Upper lobe of left lung (tissue), 6 donors: Measurements from ENCODE around the gene KRTAP10-2. TPM values are rescaled to one million over a fixed set of nuclear protein-coding genes. Genes with fewer than 3 reads are reported as not detected.

Experiments used
- ATAC-seq, 2 donors: fragments of 200-7000 bp; cut with Tn5 transposase; one replicate each; pipeline ENCODE4 v1.9.1; 2022; ENCODE audit warnings: mild to moderate bottlenecking in 2 of 2, moderate library complexity in 2 of 2; ENCODE audit not compliant: low FRiP score in 2 of 2
- DNase-seq, 2 donors: peaks; one replicate each; pipeline ENCODE4 v3.0.0-alpha.2; 2019 to 2020
- H3K27ac ChIP-seq, 4 donors: fragments of 200-600 bp; sonication (generic); one replicate each; pipeline ENCODE4 v1.5.1; 2016 to 2019
- H3K27me3 ChIP-seq, 4 donors: fragments of 200-600 bp; sonication (generic); one replicate each; pipeline ENCODE4 v1.5.1; 2017 to 2019
- H3K36me3 ChIP-seq, 4 donors: fragments of 200-600 bp; sonication (generic); one replicate each; pipeline ENCODE4 v1.5.1; 2016 to 2019
- H3K4me1 ChIP-seq, 4 donors: fragments of 200-600 bp; sonication (generic); one replicate each; pipeline ENCODE4 v1.5.1; 2018 to 2019
- H3K4me3 ChIP-seq, 4 donors: fragments of 200-600 bp; sonication (generic); one replicate each; pipeline ENCODE4 v1.5.1; 2017 to 2019; ENCODE audit warnings: mild to moderate bottlenecking in 2 of 4, moderate library complexity in 1 of 4
- H3K9me3 ChIP-seq, 4 donors: fragments of 200-600 bp; sonication (generic); one replicate each; pipeline ENCODE4 v1.5.1; 2018 to 2019
- EP300 ChIP-seq, 4 donors: sonication (generic); formaldehyde crosslinking; IDR thresholded peaks; one replicate each; pipeline ENCODE4 v1.5.1; 2017; ENCODE audit warnings: antibody characterized with exemption in 4 of 4, control low read depth in 2 of 4
- POLR2A ChIP-seq, 4 donors: fragments of 450-650 bp; IDR thresholded peaks; one replicate each; pipeline ENCODE4 v1.5.1; 2016 to 2017; ENCODE audit warnings: antibody characterized with exemption in 4 of 4, mild to moderate bottlenecking in 2 of 4
- POLR2AphosphoS5 ChIP-seq, 2 donors: sonication (generic); formaldehyde crosslinking; IDR thresholded peaks; one replicate each; pipeline ENCODE4 v1.5.1; 2017; ENCODE audit warnings: antibody characterized with exemption in 2 of 2
- WGBS, 2 donors: methylation state at CpG; one replicate each; pipeline ENCODE4 v1.1.5; 2017 to 2018; 5-methylcytosine and 5-hydroxymethylcytosine counted together
- total RNA-seq, 6 donors: library from RNA; depleted of rRNA in 4 of 6; stranded (reverse); fragments of >200 nt in 4 of 6; gene quantifications; one replicate each; pipeline versions ENCODE4 v1.1.0 to v1.2.1, GENCODE V29; 2016 to 2021
- TF ChIP-seq, protein P1 (sequence below), 6 experiments: fragments of 450-650 bp in 4 of 6; fragments of 200-600 bp in 2 of 6; sonication (generic) in 2 of 6; IDR thresholded peaks; one replicate each; pipeline ENCODE4 v1.5.1; 2016 to 2019; ENCODE audit warnings: antibody characterized with exemption in 6 of 6
- donor health status: DM: no; HTN: no; CAD: no; lungs with moderate emphysema.
- donor health status: DM: no; HTN: yes; CAD: no; lungs with severe emphysema.

KRTAP10-2 gene
- total RNA-seq, 6 donors from 2014 or later = not detected

GRCh38 chr21:44533121-44533890, 18.0 kb downstream of the KRTAP10-2 start:
- H3K4me3 ChIP-seq = no peak overlapping the region
- H3K36me3 ChIP-seq = no peaks in the 10 kb centered on the region
- H3K27me3 ChIP-seq = no peaks in the 10 kb centered on the region
- no peak overlapping the region for H3K27ac ChIP-seq
- ATAC-seq = no peak
- no peaks in the 10 kb centered on the region for H3K4me1 ChIP-seq
- peak; percentile 18 to 78 for DNase-seq
- H3K9me3 ChIP-seq = no peaks in the 10 kb centered on the region
- TF ChIP-seq EP300 (IDR thresholded peaks at IDR 0.05) (no peak), POLR2AphosphoS5 (IDR thresholded peaks at IDR 0.05) (no peak), POLR2A (IDR thresholded peaks at IDR 0.05) (no peak)
- TF ChIP-seq, protein P1, sequence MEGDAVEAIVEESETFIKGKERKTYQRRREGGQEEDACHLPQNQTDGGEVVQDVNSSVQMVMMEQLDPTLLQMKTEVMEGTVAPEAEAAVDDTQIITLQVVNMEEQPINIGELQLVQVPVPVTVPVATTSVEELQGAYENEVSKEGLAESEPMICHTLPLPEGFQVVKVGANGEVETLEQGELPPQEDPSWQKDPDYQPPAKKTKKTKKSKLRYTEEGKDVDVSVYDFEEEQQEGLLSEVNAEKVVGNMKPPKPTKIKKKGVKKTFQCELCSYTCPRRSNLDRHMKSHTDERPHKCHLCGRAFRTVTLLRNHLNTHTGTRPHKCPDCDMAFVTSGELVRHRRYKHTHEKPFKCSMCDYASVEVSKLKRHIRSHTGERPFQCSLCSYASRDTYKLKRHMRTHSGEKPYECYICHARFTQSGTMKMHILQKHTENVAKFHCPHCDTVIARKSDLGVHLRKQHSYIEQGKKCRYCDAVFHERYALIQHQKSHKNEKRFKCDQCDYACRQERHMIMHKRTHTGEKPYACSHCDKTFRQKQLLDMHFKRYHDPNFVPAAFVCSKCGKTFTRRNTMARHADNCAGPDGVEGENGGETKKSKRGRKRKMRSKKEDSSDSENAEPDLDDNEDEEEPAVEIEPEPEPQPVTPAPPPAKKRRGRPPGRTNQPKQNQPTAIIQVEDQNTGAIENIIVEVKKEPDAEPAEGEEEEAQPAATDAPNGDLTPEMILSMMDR (IDR thresholded peaks at IDR 0.05) = no peak
- 88 to 90% methylated on average over 22 to 31 of the region's 37 CpGs for WGBS, 2 donors

GRCh38 chr21:44532712-44533111, 18.6 kb downstream of the KRTAP10-2 start:
- H3K9me3 ChIP-seq = no peaks in the 10 kb centered on the region
- no peaks in the 10 kb centered on the region for H3K27me3 ChIP-seq
- H3K4me1 ChIP-seq = no peaks in the 10 kb centered on the region
- ATAC-seq = no peak
- H3K27ac ChIP-seq = no peak overlapping the region
- DNase-seq = no peak
- H3K36me3 ChIP-seq = no peaks in the 10 kb centered on the region
- no peak overlapping the region for H3K4me3 ChIP-seq
- WGBS, 2 donors = 82 to 87% methylated on average over 14 to 16 of the region's 16 CpGs
- TF ChIP-seq POLR2A (IDR thresholded peaks at IDR 0.05) (no peak), EP300 (IDR thresholded peaks at IDR 0.05) (no peak), POLR2AphosphoS5 (IDR thresholded peaks at IDR 0.05) (no peak)
- TF ChIP-seq, protein P1 (IDR thresholded peaks at IDR 0.05) = no peak

DNA sequence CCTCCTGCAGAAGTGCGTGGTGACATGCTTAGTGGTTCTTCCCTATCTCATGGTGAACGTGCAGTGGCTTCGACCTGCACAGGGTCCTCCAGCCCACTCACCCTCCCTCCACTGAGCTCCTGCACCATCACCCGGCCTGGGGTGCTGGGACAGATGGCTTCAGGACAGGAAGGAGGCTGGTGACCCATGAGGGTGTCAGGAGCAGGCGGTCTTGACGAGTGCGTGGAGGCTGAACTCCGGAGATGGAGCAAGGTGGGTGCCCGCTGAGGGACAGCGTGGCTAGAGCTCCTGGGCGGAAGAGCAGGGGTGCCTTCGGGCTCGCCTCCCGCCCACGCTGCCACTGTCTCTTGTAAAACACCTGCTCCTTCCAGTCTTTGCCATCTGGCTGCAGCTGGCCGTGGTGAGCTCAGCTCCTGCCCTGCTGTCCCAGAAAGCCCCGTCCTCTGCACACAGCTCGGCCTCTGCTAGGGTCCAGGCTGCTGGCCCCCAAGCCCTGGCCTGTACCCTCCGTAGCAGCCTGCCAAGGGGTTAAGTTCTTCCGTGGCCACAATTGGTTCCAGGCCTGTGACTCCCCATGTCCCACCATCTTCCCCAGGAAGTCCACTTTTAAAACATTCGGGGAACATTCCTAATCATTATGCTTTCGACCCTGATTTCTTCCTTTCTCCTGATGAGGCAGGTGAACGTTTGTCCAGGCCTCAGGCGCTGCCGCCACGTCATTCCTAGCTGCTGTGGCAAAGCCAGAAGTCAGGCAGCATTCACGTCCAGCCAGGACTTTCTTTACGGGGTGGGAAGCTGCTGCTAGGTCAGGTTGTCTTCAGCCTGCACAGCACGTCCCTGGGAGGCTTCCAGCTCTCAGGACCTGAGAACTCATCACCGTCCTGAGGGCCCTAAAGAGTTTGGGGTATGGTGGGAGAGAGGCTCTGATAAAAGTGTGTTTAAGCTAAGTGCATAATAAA, 19.4 kb downstream of the KRTAP10-2 start:
- H3K4me3 ChIP-seq = no peak overlapping the region
- DNase-seq (peak; percentile 12 to 58), ATAC-seq (no peak)
- H3K9me3 ChIP-seq = no peaks in the 10 kb centered on the region
- no peak overlapping the region for H3K27ac ChIP-seq
- 79 to 81% methylated on average over 21 to 30 of the region's 30 CpGs for WGBS, 2 donors
- TF ChIP-seq POLR2AphosphoS5 (IDR thresholded peaks at IDR 0.05) = no peak
- no peak for TF ChIP-seq POLR2A (IDR thresholded peaks at IDR 0.05)
- TF ChIP-seq EP300 (IDR thresholded peaks at IDR 0.05) = no peak
- TF ChIP-seq, protein P1 (IDR thresholded peaks at IDR 0.05) = no peak
- H3K36me3 ChIP-seq = no peaks in the 10 kb centered on the region
- H3K27me3 ChIP-seq = no peaks in the 10 kb centered on the region
- H3K4me1 ChIP-seq = no peaks in the 10 kb centered on the region

DNA sequence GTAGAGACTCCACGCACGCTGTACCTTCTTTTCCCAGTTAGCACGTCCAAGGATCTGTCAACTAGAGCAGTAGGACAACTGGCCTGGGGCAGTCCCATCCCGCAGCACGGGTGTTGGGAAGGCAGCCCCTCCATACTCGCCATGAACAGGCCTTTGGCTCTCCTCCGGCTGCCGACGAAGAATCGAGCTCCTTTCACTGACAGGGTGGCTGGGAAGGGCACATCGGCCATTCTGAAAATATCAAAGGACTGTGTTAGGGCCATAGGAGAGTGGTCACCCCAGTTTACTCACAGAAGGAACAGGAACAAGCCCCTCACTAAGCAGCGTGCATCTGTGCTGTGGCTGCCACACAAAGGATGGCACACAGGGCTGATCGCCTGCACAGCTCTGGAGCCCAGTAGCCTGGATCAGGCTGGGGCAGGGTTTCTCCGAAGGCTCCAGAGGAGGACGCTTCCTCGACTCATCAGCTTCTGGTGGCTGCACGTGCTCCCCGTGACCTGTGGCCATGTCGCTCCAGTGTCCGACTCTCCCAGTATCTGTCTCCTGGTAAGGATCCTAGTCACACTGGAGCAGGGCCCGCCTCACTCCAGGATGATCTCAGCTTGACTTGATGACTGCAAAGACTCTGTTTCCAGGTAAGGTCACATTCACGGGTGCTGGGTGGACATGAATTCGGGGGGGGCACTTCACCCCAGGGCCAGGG, 20.3 kb downstream of the KRTAP10-2 start:
- DNase-seq (peak in 1 of 2 donors; percentile 15), ATAC-seq (no peak)
- H3K4me1 ChIP-seq = no peaks in the 10 kb centered on the region
- no peak overlapping the region for H3K4me3 ChIP-seq
- H3K27me3 ChIP-seq = no peaks in the 10 kb centered on the region
- H3K27ac ChIP-seq = no peak overlapping the region
- 86 to 92% methylated on average over 11 to 23 of the region's 23 CpGs for WGBS, 2 donors
- TF ChIP-seq POLR2A (IDR thresholded peaks at IDR 0.05) = no peak
- TF ChIP-seq, protein P1 (IDR thresholded peaks at IDR 0.05) = no peak
- no peak for TF ChIP-seq EP300 (IDR thresholded peaks at IDR 0.05)
- TF ChIP-seq POLR2AphosphoS5 (IDR thresholded peaks at IDR 0.05) = no peak
- no peaks in the 10 kb centered on the region for H3K36me3 ChIP-seq
- H3K9me3 ChIP-seq = no peaks in the 10 kb centered on the region
